ENCODE measurements around the gene CD24.

CD24 gene

DNA sequence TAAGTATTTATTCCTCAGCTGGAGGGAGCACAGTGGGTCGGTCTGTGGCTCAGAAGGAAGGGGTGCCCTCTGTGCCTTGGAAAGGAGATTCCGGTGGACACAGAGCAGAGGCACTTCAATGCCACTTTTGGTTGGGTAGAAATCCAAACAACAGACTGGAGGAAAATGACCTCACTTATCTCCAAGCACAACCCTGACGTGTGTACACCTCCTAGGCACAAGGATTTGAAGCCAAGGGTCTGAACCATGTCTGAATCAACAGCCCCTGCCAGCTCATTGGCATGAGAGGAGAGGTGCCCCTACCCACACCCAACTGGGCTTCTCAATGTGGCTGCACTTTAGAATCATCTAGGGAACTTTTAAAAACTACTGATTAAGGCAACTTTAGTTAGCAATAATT lies 13.4 kb downstream of the CD24 start:
- no peaks in the 10 kb centered on the region for H3K4me1 ChIP-seq (ENCODE audit: control insufficient read depth, insufficient read depth, low read depth, low read length)
- H3K36me3 ChIP-seq (ENCODE audit: control insufficient read depth in 1 of 2, insufficient read depth in 2 of 2, low read depth in 1 of 2, low read length in 2 of 2) = no peaks in the 10 kb centered on the region
- no peak overlapping the region for H3K4me2 ChIP-seq (ENCODE audit: low read length, poor library complexity, severe bottlenecking)
- no peak overlapping the region for H3K14ac ChIP-seq (ENCODE audit: low read length in 2 of 2)
- H3K4ac ChIP-seq (ENCODE audit: low read depth in 1 of 2, low read length in 2 of 2) = no peak overlapping the region
- H2AK5ac ChIP-seq (ENCODE audit: low read length, severe bottlenecking) = no peak overlapping the region
- H3K23ac ChIP-seq (ENCODE audit: low read length in 2 of 2) = no peak overlapping the region
- peaks cover 6 to 19% of the 10 kb centered on the region in 2 experiments for H3K27me3 ChIP-seq (ENCODE audit: control insufficient read depth in 1 of 2, insufficient read depth in 1 of 2, low read length in 2 of 2)
- no peak overlapping the region for H3K18ac ChIP-seq (ENCODE audit: low read depth in 1 of 2, low read length in 2 of 2)
- H3K4me3 ChIP-seq (ENCODE audit: insufficient read depth in 1 of 2, low read depth in 1 of 2, low read length in 2 of 2) = no peak overlapping the region
- no peak overlapping the region for H3K27ac ChIP-seq (ENCODE audit: low read length, poor library complexity, severe bottlenecking)
- H2BK120ac ChIP-seq (ENCODE audit: low read depth, low read length) = no peak overlapping the region
- no peaks in the 10 kb centered on the region for H3K9me3 ChIP-seq (ENCODE audit: control insufficient read depth, low read length)
- DNase-seq = no peak
- no peak overlapping the region for H2BK12ac ChIP-seq (ENCODE audit: low read length in 2 of 2)
- H3K9ac ChIP-seq (ENCODE audit: low read length) = no peak overlapping the region
- 82% methylated on average over 3 of the region's 3 CpGs for WGBS
- no peaks in the 10 kb centered on the region for H3K79me1 ChIP-seq (replicated peaks; ENCODE audit: low read length, poor library complexity, severe bottlenecking)
- H2BK5ac ChIP-seq (ENCODE audit: low read depth, low read length, poor library complexity, severe bottlenecking) = no peak overlapping the region
- no peak overlapping the region for H4K8ac ChIP-seq (ENCODE audit: low read length)
- no peak overlapping the region for H2AFZ ChIP-seq (ENCODE audit: low read depth, low read length)
- no peak overlapping the region for H2BK15ac ChIP-seq (ENCODE audit: low read depth, poor library complexity, severe bottlenecking)
- H4K91ac ChIP-seq (ENCODE audit: low read length) = no peak overlapping the region

DNA sequence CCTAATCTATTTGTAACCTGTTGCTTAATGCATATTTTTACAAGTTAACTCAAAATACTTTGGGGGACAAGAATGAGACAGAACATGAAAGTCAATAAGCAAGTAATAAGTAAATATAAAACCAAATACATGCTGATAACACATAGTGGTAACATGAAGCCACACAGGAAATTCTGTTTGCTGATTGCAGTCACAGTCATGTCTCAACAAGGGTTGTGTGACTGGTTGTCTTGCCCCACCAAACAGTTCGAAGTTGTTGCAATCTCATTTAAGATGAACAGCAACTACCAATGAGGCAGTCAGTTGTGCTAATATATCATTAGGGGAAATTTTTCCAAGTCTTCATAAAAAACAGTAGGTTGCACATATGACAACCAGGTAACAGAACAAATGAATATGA lies 14.5 kb downstream of the CD24 start:
- Histone ChIP-seq H2AK5ac (ENCODE audit: low read length, severe bottlenecking) (no peak overlapping the region), H2BK5ac (ENCODE audit: low read depth, low read length, poor library complexity, severe bottlenecking) (no peak overlapping the region), H3K4me2 (ENCODE audit: low read length, poor library complexity, severe bottlenecking) (no peak overlapping the region), H3K4me3 (ENCODE audit: insufficient read depth in 1 of 2, low read depth in 1 of 2, low read length in 2 of 2) (no peak overlapping the region), H4K8ac (ENCODE audit: low read length) (no peak overlapping the region), H3K14ac (ENCODE audit: low read length in 2 of 2) (no peak overlapping the region), H2AFZ (ENCODE audit: low read depth, low read length) (no peak overlapping the region), H2BK120ac (ENCODE audit: low read depth, low read length) (no peak overlapping the region), H3K4ac (ENCODE audit: low read depth in 1 of 2, low read length in 2 of 2) (no peak overlapping the region), H3K4me1 (ENCODE audit: control insufficient read depth, insufficient read depth, low read depth, low read length) (no peaks in the 10 kb centered on the region), H3K36me3 (ENCODE audit: control insufficient read depth in 1 of 2, insufficient read depth in 2 of 2, low read depth in 1 of 2, low read length in 2 of 2) (no peaks in the 10 kb centered on the region), H2BK15ac (ENCODE audit: low read depth, poor library complexity, severe bottlenecking) (no peak overlapping the region), H3K9ac (ENCODE audit: low read length) (no peak overlapping the region), H3K27ac (ENCODE audit: low read length, poor library complexity, severe bottlenecking) (no peak overlapping the region), H2BK12ac (ENCODE audit: low read length in 2 of 2) (no peak overlapping the region), H3K79me1 (replicated peaks; ENCODE audit: low read length, poor library complexity, severe bottlenecking) (no peaks in the 10 kb centered on the region), H3K18ac (ENCODE audit: low read depth in 1 of 2, low read length in 2 of 2) (no peak overlapping the region), H3K27me3 (ENCODE audit: control insufficient read depth in 1 of 2, insufficient read depth in 1 of 2, low read length in 2 of 2) (peaks cover 6 to 15% of the 10 kb centered on the region in 2 experiments), H3K23ac (ENCODE audit: low read length in 2 of 2) (no peak overlapping the region), H3K9me3 (ENCODE audit: control insufficient read depth, low read length) (no peaks in the 10 kb centered on the region), H4K91ac (ENCODE audit: low read length) (no peak overlapping the region)
- no peak for DNase-seq
- WGBS = no CpG with 5 or more reads among the region's 1 CpG

DNA sequence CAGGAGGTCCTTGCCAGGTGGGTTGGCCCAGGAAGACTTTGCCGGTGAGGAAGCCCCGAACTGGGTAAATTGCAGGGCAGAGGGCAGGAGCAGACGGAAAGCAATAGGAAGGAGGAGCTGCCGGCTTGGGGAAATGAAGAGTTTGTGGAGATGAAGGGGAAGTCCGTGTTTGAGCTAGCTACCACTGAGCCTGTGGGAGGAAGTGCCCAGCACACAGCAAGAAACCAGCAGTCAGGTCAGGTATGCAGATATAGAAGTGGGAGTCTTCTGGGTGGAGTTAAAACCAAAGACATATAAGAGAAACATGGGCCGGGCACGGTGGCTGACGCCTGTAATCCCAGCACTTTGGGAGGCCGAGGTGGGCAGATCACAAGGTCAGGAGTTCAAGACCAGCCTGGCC lies 34.7 kb downstream of the CD24 start:
- H3K9me3 ChIP-seq (ENCODE audit: control insufficient read depth, low read length) = no peaks in the 10 kb centered on the region
- no peak overlapping the region for H2BK15ac ChIP-seq (ENCODE audit: low read depth, poor library complexity, severe bottlenecking)
- H3K23ac ChIP-seq (ENCODE audit: low read length in 2 of 2) = no peak overlapping the region

DNA sequence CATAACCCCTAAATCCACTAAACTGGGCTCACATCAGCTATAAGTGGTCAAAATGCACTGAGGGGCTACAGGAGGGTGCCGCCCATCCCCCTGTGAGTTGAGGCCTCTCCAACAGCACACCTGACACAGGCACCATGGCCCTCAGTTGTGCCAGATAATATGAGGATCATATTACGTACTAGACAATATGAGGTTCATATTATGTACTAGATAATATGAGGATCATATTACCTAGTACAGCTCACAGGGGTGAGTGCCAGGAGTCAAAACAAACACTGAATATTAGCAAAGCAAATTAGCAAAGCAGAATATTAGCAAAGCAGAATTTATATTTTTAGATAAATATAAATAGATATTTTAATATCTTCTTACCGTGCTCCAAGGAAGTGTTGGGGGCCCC lies 35.3 kb downstream of the CD24 start:
- Histone ChIP-seq H3K9me3 (ENCODE audit: control insufficient read depth, low read length) (no peaks in the 10 kb centered on the region), H3K14ac (ENCODE audit: low read length in 2 of 2) (no peak overlapping the region), H4K91ac (ENCODE audit: low read length) (no peak overlapping the region), H4K8ac (ENCODE audit: low read length) (no peak overlapping the region), H3K9ac (ENCODE audit: low read length) (no peak overlapping the region), H3K4ac (ENCODE audit: low read depth in 1 of 2, low read length in 2 of 2) (no peak overlapping the region), H2BK5ac (ENCODE audit: low read depth, low read length, poor library complexity, severe bottlenecking) (no peak overlapping the region), H2BK12ac (ENCODE audit: low read length in 2 of 2) (no peak overlapping the region), H3K27ac (ENCODE audit: low read length, poor library complexity, severe bottlenecking) (no peak overlapping the region), H3K4me1 (ENCODE audit: control insufficient read depth, insufficient read depth, low read depth, low read length) (no peaks in the 10 kb centered on the region), H2AFZ (ENCODE audit: low read depth, low read length) (no peak overlapping the region), H2AK5ac (ENCODE audit: low read length, severe bottlenecking) (no peak overlapping the region), H3K79me1 (replicated peaks; ENCODE audit: low read length, poor library complexity, severe bottlenecking) (no peaks in the 10 kb centered on the region), H3K18ac (ENCODE audit: low read depth in 1 of 2, low read length in 2 of 2) (no peak overlapping the region), H2BK120ac (ENCODE audit: low read depth, low read length) (no peak overlapping the region), H3K36me3 (ENCODE audit: control insufficient read depth in 1 of 2, insufficient read depth in 2 of 2, low read depth in 1 of 2, low read length in 2 of 2) (no peaks in the 10 kb centered on the region), H3K4me2 (ENCODE audit: low read length, poor library complexity, severe bottlenecking) (no peak overlapping the region), H3K27me3 (ENCODE audit: control insufficient read depth in 1 of 2, insufficient read depth in 1 of 2, low read length in 2 of 2) (peaks cover 25 to 35% of the 10 kb centered on the region in 2 experiments), H3K23ac (ENCODE audit: low read length in 2 of 2) (no peak overlapping the region), H2BK15ac (ENCODE audit: low read depth, poor library complexity, severe bottlenecking) (no peak overlapping the region), H3K4me3 (ENCODE audit: insufficient read depth in 1 of 2, low read depth in 1 of 2, low read length in 2 of 2) (no peak overlapping the region)
- WGBS = 86% methylated on average over 1 of the region's 3 CpGs
- DNase-seq = no peak

More for the DNA sequence above, 34.7 kb downstream of the CD24 start:
- Histone ChIP-seq H3K4me1 (ENCODE audit: control insufficient read depth, insufficient read depth, low read depth, low read length) (no peaks in the 10 kb centered on the region), H3K27ac (ENCODE audit: low read length, poor library complexity, severe bottlenecking) (no peak overlapping the region), H3K79me1 (replicated peaks; ENCODE audit: low read length, poor library complexity, severe bottlenecking) (no peaks in the 10 kb centered on the region), H3K27me3 (ENCODE audit: control insufficient read depth in 1 of 2, insufficient read depth in 1 of 2, low read length in 2 of 2) (peaks cover 31 to 35% of the 10 kb centered on the region in 2 experiments), H3K18ac (ENCODE audit: low read depth in 1 of 2, low read length in 2 of 2) (no peak overlapping the region), H3K4ac (ENCODE audit: low read depth in 1 of 2, low read length in 2 of 2) (no peak overlapping the region), H4K8ac (ENCODE audit: low read length) (no peak overlapping the region), H2BK5ac (ENCODE audit: low read depth, low read length, poor library complexity, severe bottlenecking) (no peak overlapping the region), H3K36me3 (ENCODE audit: control insufficient read depth in 1 of 2, insufficient read depth in 2 of 2, low read depth in 1 of 2, low read length in 2 of 2) (no peaks in the 10 kb centered on the region), H4K91ac (ENCODE audit: low read length) (no peak overlapping the region), H2BK120ac (ENCODE audit: low read depth, low read length) (no peak overlapping the region), H3K14ac (ENCODE audit: low read length in 2 of 2) (no peak overlapping the region), H3K9ac (ENCODE audit: low read length) (no peak overlapping the region), H3K4me2 (ENCODE audit: low read length, poor library complexity, severe bottlenecking) (no peak overlapping the region), H2BK12ac (ENCODE audit: low read length in 2 of 2) (no peak overlapping the region), H2AFZ (ENCODE audit: low read depth, low read length) (no peak overlapping the region), H2AK5ac (ENCODE audit: low read length, severe bottlenecking) (no peak overlapping the region), H3K4me3 (ENCODE audit: insufficient read depth in 1 of 2, low read depth in 1 of 2, low read length in 2 of 2) (no peak overlapping the region)
- no peak for DNase-seq
- 75% methylated on average over 9 of the region's 9 CpGs for WGBS
